LNCaP clone FGC (cell line): ENCODE results near the gene UNCX.

Experiments used
- DNase-seq: peaks from one replicate; pipeline ENCODE4 v3.0.0-alpha.2; 2011; ENCODE audit warnings: low read depth
- H3K4me3 ChIP-seq: 2 replicates; pipeline ENCODE4 v1.5.1; 2011; ENCODE audit warnings: mild to moderate bottlenecking, low read depth, low read length, control low read depth
- TF ChIP-seq, protein P1 (sequence below): IDR thresholded peaks from 2 replicates; pipeline ENCODE4 v1.5.1; 2012; ENCODE audit warnings: mild to moderate bottlenecking; ENCODE audit not compliant: control insufficient read depth, insufficient read depth; ENCODE audit errors: extremely low read depth

Gene UNCX

DNA sequence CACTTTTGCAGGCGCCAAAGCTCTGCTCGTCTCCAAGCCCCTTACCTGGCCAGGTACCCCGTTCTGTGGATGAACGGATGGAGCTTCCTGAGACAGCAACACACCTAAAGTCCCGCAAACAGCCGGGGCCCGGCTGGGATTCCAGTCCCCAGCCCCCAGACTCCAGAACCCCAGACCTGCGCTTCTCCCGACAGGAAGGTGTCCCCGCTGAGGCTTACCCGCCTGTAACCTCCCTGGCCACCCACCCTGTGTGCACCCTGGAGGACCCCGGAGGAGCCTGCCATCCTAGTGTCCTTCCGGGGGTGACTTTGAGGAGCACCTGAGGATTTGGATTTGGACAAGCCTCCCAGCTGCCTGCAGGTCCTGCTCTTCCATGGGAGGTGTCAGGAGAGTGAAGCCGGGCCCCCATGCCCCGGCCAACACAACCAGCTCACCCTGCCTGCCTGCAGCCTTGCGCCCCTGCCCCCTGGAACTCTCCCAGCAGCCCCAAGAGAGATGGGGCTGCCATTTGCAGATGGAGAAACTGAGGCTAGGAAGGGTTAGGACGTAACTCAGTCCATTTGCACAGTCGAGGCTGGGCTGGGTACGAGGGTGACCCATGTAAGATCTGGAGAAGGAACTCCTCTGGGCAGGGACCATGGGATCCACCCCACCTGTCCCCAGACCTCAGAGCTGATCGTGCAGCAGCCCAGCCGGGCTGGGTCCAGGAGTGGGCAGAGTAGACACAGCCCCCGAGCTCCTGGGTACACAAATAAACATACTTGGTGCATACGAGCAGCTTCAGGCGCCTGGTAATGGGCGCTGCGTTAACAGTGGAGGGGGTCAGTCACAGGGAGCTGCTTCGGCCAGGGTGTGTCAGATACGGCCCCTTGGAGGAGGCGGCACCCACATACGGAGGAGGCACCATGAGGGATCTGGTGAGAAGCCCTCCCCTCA is 31.9 kb downstream of the UNCX start:
- no peak for DNase-seq
- TF ChIP-seq, protein P1, sequence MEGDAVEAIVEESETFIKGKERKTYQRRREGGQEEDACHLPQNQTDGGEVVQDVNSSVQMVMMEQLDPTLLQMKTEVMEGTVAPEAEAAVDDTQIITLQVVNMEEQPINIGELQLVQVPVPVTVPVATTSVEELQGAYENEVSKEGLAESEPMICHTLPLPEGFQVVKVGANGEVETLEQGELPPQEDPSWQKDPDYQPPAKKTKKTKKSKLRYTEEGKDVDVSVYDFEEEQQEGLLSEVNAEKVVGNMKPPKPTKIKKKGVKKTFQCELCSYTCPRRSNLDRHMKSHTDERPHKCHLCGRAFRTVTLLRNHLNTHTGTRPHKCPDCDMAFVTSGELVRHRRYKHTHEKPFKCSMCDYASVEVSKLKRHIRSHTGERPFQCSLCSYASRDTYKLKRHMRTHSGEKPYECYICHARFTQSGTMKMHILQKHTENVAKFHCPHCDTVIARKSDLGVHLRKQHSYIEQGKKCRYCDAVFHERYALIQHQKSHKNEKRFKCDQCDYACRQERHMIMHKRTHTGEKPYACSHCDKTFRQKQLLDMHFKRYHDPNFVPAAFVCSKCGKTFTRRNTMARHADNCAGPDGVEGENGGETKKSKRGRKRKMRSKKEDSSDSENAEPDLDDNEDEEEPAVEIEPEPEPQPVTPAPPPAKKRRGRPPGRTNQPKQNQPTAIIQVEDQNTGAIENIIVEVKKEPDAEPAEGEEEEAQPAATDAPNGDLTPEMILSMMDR = no peak
- H3K4me3 ChIP-seq = no peak overlapping the region

GRCh38 chr7:1267016-1267900 is 34.6 kb downstream of the UNCX start:
- H3K4me3 ChIP-seq = no peak overlapping the region
- TF ChIP-seq, protein P1 = no peak
- DNase-seq = no peak

DNA sequence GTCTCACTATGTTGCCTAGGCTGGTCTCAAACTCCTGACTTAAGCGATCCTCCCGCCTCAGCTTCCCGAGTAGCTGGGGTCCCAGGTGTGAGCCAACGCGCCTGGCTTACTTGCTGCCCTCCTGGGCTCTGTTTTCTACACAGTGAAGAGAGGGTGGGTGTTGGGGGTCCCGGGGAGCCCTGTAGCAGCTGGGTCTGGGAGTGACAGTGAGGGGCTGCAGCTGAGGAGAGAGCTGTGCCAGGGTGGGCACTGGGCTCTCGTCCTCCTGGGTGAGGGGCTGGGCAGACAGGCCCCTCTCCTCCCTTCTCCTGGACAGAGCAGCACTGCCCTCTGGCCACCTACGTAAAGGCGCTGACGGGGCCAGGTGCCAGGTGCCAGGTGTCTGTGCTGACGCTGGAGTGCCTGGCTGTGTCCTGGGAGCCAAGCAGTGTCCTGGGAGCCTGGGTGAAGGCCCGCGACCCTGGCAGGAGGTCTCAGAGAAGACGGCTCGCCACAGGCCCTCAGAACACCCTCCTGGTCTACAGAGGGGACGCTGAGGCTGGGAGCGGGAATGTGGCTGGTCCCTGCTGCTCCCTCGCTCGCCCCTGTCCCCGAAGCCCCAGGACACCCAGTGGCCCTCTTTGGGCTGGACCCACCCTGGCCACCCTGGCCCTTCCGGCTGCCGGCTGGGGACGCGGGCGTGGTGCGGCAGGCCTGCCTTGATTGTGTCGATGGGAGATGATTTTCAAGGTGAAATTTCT is 35.6 kb downstream of the UNCX start:
- no peak overlapping the region for H3K4me3 ChIP-seq
- no peak for DNase-seq
- TF ChIP-seq, protein P1 = 0 out of 2 replicates have a peak, but pooled peaks have one; percentile 2

DNA sequence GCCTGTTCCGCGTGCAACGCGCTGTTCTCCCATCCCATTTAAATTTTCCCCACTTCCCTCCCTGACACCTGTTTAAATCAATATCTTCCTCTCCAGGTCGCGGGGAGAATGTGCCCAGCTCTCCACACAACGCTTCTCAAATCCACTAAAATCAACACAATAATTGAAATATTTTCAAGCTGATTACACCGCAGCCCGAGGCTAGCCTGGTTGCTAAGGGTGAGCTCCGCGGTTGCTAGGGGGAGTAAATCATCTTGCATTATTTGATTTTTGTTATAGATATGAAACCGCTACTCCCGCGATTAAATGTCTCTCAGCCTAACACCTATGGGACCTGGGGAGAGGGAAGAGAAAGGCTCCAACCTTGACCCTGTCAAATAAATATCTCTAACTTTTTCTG is 36.2 kb downstream of the UNCX start:
- H3K4me3 ChIP-seq = no peak overlapping the region
- no peak for DNase-seq
- TF ChIP-seq, protein P1 = no peak

DNA sequence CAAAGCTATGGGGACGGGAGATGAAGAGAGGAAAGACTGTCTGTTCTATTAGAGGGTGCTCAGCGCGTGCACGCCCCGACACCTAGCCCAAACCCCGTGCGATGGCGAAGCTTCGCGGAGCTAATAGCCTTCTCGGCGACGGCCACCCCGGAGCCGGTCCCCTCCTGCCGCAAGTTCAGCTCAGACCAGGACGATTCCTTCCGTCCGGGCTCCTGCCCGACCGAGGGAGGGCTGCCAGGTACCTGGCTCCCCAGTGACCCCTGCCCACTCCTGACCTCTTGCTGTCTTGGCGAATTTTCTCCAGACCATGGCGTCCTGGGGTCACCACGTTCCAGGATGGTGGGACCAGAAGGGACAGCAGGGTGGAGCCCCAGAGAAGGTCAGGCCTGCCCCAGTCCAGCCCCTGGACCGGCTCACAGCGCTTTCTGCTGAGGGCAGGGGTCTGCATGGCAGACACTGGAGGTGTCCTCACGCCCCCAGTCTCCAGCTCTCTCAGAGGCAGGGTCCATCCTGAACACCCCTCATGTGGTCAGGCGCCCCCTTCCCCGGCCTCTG is 36.7 kb downstream of the UNCX start:
- H3K4me3 ChIP-seq = no peak overlapping the region
- TF ChIP-seq, protein P1 = no peak
- DNase-seq = no peak

- no peak overlapping the region for H3K4me3 ChIP-seq
- DNase-seq = no peak
- TF ChIP-seq, protein P1 = no peak
These were observed 37.5 kb downstream of the UNCX start for GRCh38 chr7:1270181-1270580.
